Transverse colon (tissue), 4 donors: ENCODE measurements around the gene LECT2.

Experiments used
- POLR2AphosphoS5 ChIP-seq, 3 donors: sonication (generic); formaldehyde crosslinking; IDR thresholded peaks; one replicate each; pipeline ENCODE4 v1.6.1; 2016; ENCODE audit warnings: antibody characterized with exemption in 3 of 3
- TF ChIP-seq, protein P1 (sequence below), 5 experiments: fragments of 200-600 bp in 3 of 5; fragments of 450-650 bp in 2 of 5; sonication (generic) in 3 of 5; IDR thresholded peaks; 1 replicate in 2 of 5; 2 replicates in 3 of 5; pipeline ENCODE4 v1.5.1; 2016 to 2017; ENCODE audit warnings: antibody characterized with exemption in 5 of 5, inconsistent platforms in 3 of 5, mild to moderate bottlenecking in 2 of 5, moderate library complexity in 1 of 5

DNA sequence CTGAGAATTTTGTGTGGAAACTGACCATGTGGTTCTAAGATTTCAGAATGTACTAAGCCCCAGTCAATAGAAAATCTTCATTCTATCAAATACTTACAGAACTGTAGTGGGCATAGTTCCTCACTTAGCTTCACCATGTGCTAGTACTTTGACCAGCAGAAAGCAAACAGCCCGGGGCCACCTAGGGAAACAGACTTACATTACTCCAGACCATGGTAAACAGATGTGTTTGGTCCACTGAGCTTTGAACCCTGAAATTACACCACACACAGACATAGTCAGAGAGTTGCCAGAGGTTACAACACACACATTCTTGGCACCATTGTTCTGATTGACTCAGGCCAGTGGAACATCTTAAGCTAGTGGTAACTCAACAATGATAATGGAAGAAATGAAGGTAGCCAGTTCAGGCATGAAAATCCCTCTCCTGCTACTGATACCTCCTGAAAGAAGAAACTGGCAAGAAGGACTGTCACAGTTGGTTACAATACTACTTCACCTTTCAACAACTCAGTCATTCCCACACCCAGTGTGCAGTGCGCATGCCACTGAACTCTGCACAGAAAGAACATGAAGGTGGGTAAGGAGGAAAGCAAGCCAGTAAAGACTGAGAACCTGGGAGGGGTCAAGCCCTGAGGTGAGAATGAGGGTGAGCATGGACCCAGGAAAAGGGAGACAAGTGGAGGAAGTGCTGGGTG is 18.7 kb upstream of the LECT2 start:
- TF ChIP-seq, protein P1, sequence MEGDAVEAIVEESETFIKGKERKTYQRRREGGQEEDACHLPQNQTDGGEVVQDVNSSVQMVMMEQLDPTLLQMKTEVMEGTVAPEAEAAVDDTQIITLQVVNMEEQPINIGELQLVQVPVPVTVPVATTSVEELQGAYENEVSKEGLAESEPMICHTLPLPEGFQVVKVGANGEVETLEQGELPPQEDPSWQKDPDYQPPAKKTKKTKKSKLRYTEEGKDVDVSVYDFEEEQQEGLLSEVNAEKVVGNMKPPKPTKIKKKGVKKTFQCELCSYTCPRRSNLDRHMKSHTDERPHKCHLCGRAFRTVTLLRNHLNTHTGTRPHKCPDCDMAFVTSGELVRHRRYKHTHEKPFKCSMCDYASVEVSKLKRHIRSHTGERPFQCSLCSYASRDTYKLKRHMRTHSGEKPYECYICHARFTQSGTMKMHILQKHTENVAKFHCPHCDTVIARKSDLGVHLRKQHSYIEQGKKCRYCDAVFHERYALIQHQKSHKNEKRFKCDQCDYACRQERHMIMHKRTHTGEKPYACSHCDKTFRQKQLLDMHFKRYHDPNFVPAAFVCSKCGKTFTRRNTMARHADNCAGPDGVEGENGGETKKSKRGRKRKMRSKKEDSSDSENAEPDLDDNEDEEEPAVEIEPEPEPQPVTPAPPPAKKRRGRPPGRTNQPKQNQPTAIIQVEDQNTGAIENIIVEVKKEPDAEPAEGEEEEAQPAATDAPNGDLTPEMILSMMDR (IDR thresholded peaks at IDR 0.05): no peak
- TF ChIP-seq POLR2AphosphoS5 (IDR thresholded peaks at IDR 0.05): no peak
